OCI-LY1 (cell line): Measurements from ENCODE around the gene HEBP2.

Source experiments
- H2AFZ ChIP-seq: fragments of 200-600 bp; sonication (generic), shearing (Covaris generic); 2 replicates; pipeline ENCODE4 v1.6.0; 2014; ENCODE audit warnings: antibody characterized with exemption, mild to moderate bottlenecking, low read length
- H3F3A ChIP-seq: fragments of 200-600 bp; sonication (generic), shearing (Covaris generic); 2 replicates; pipeline ENCODE4 v1.6.0; 2014; ENCODE audit warnings: mild to moderate bottlenecking, antibody characterized with exemption, low read length, moderate library complexity; ENCODE audit not compliant: insufficient read depth
- H3K27ac ChIP-seq: fragments of 200-600 bp; sonication (generic); 2 replicates; pipeline ENCODE4 v1.5.1; 2014; ENCODE audit warnings: low read length, mixed run types, mild to moderate bottlenecking, low read depth; ENCODE audit not compliant: poor library complexity, severe bottlenecking
- H3K27me3 ChIP-seq: fragments of 200-600 bp; sonication (generic); 2 replicates; pipeline ENCODE4 v1.6.0; 2014; ENCODE audit warnings: antibody characterized with exemption, mild to moderate bottlenecking, low read length, moderate library complexity; ENCODE audit not compliant: insufficient read depth
- H3K36me3 ChIP-seq: fragments of 200-600 bp; sonication (generic); 2 replicates; pipeline ENCODE4 v1.6.1; 2014; ENCODE audit warnings: mild to moderate bottlenecking, antibody characterized with exemption, low read length, moderate library complexity, mixed read lengths; ENCODE audit not compliant: insufficient read depth
- H3K4me1 ChIP-seq: fragments of 200-600 bp; sonication (generic); 2 replicates; pipeline ENCODE4 v1.5.1; 2014; ENCODE audit warnings: mild to moderate bottlenecking, low read length, moderate library complexity; ENCODE audit not compliant: insufficient read depth, severe bottlenecking
- H3K4me2 ChIP-seq: fragments of 200-600 bp; sonication (generic), shearing (Covaris generic); 2 replicates; pipeline ENCODE4 v1.6.1; 2014; ENCODE audit warnings: low read length
- H3K4me3 ChIP-seq: fragments of 200-600 bp; sonication (generic); 2 replicates; pipeline ENCODE4 v1.5.1; 2014; ENCODE audit warnings: low read length, low read depth, mild to moderate bottlenecking, mixed read lengths; ENCODE audit not compliant: poor library complexity, severe bottlenecking
- H3K79me2 ChIP-seq: fragments of 200-600 bp; shearing (Covaris generic); 2 replicates; pipeline ENCODE4 v1.6.1; 2016; ENCODE audit warnings: mixed run types, low read length, mixed read lengths; ENCODE audit not compliant: insufficient read depth
- H3K9ac ChIP-seq: fragments of 200-600 bp; sonication (generic), shearing (Covaris generic); 2 replicates; pipeline ENCODE4 v1.6.1; 2014; ENCODE audit warnings: mild to moderate bottlenecking, low read length, mixed read lengths
- H3K9me2 ChIP-seq: fragments of 200-600 bp; sonication (generic), shearing (Covaris generic); 2 replicates; pipeline ENCODE4 v1.6.1; 2014; ENCODE audit warnings: low read depth, mild to moderate bottlenecking, low read length, mixed read lengths
- H3K9me3 ChIP-seq: fragments of 200-600 bp; shearing (Covaris generic); 2 replicates; pipeline ENCODE4 v1.6.1; 2014; ENCODE audit warnings: low read length, mixed read lengths
- H4K20me1 ChIP-seq: fragments of 200-600 bp; sonication (generic), shearing (Covaris generic); 2 replicates; pipeline ENCODE4 v1.6.0; 2016; ENCODE audit warnings: mild to moderate bottlenecking, low read length; ENCODE audit not compliant: insufficient read depth
- CTCF ChIP-seq: fragments of 200-600 bp; sonication (generic), shearing (Covaris generic); IDR thresholded peaks from 2 replicates; pipeline ENCODE4 v1.5.1; 2017; ENCODE audit warnings: mild to moderate bottlenecking, antibody characterized with exemption, low read length, moderate library complexity, mixed read lengths
- EZH2 ChIP-seq: fragments of 200-600 bp; sonication (generic), shearing (Covaris generic); IDR thresholded peaks from 2 replicates; pipeline ENCODE4 v1.8.0; 2017; ENCODE audit warnings: borderline replicate concordance, mixed run types, mild to moderate bottlenecking, antibody characterized with exemption, low read length, moderate library complexity, mixed read lengths

Gene HEBP2

GRCh38 chr6:138370631-138371451 is 33.2 kb upstream of the HEBP2 start:
- H3K27ac ChIP-seq: no peak overlapping the region
- no peaks in the 10 kb centered on the region for H3K4me1 ChIP-seq
- H3K36me3 ChIP-seq: no peaks in the 10 kb centered on the region
- TF ChIP-seq CTCF: no peak
- TF ChIP-seq EZH2: no peak
- H3K4me3 ChIP-seq: no peak overlapping the region
- no peaks in the 10 kb centered on the region for H3F3A ChIP-seq
- no peaks in the 10 kb centered on the region for H3K79me2 ChIP-seq
- no peak overlapping the region for H3K9ac ChIP-seq
- no peak overlapping the region for H3K4me2 ChIP-seq
- H3K9me3 ChIP-seq: no peaks in the 10 kb centered on the region
- H3K27me3 ChIP-seq: no peaks in the 10 kb centered on the region
- no peaks in the 10 kb centered on the region for H3K9me2 ChIP-seq
- H2AFZ ChIP-seq: no peak overlapping the region
- no peaks in the 10 kb centered on the region for H4K20me1 ChIP-seq

- Histone ChIP-seq H3K9me2 (no peaks in the 10 kb centered on the region), H3K4me1 (no peaks in the 10 kb centered on the region), H3K9ac (no peak overlapping the region), H3K4me2 (no peak overlapping the region), H3K36me3 (no peaks in the 10 kb centered on the region), H4K20me1 (no peaks in the 10 kb centered on the region), H3K4me3 (no peak overlapping the region), H3F3A (no peaks in the 10 kb centered on the region), H3K27me3 (no peaks in the 10 kb centered on the region), H3K9me3 (no peaks in the 10 kb centered on the region), H2AFZ (no peak overlapping the region), H3K27ac (no peak overlapping the region), H3K79me2 (no peaks in the 10 kb centered on the region)
- TF ChIP-seq EZH2 (no peak), CTCF (no peak)
These were observed 32.6 kb upstream of the HEBP2 start for GRCh38 chr6:138371452-138371711.

- Histone ChIP-seq H3K79me2 (no peaks in the 10 kb centered on the region), H3K27me3 (no peaks in the 10 kb centered on the region), H4K20me1 (no peaks in the 10 kb centered on the region), H3K9ac (no peak overlapping the region), H2AFZ (no peak overlapping the region), H3K4me1 (no peaks in the 10 kb centered on the region), H3K9me2 (no peaks in the 10 kb centered on the region), H3K27ac (no peak overlapping the region), H3K9me3 (no peaks in the 10 kb centered on the region), H3K4me2 (no peak overlapping the region), H3K36me3 (no peaks in the 10 kb centered on the region), H3K4me3 (no peak overlapping the region), H3F3A (no peaks in the 10 kb centered on the region)
- TF ChIP-seq CTCF: no peak
- TF ChIP-seq EZH2: no peak
These were observed 32.3 kb upstream of the HEBP2 start for GRCh38 chr6:138371720-138372119.
